GM12878 (cell line): ENCODE data around the gene RPS23. TPM values are rescaled to one million over a fixed set of nuclear protein-coding genes. Genes with fewer than 3 reads are reported as not detected.

Experiments used
- ATAC-seq: fragments of 200-7000 bp; cut with Tn5 transposase; 3 replicates; pipeline ENCODE4 v1.9.1; 2020; ENCODE audit warnings: mild to moderate bottlenecking, moderate library complexity
- BruUV-seq: library from RNA; stranded (reverse); fragments of 400-500 nt; replicated peaks from 2 replicates; lab custom pipeline; 2021; lab: Mats Ljungman, UMichigan
- CTCF ChIA-PET: fragments of 300-600 bp; sonication (Branson Sonifier 250); formaldehyde crosslinking; extraction: SDS; loops from one replicate; lab custom pipeline; 2021; ENCODE audit warnings: inconsistent platforms; lab: Yijun Ruan, JAX
- POLR2A ChIA-PET: fragments of 350-600 bp; formaldehyde crosslinking; extraction: SDS; loops from one replicate; lab custom pipeline; 2021; ENCODE audit warnings: inconsistent platforms; lab: Charles Lee
- RAD21 ChIA-PET: fragments of 300-600 bp; sonication (Branson Sonifier 250); formaldehyde crosslinking; loops from one replicate; lab custom pipeline; 2023; ENCODE audit warnings: antibody characterized with exemption; ENCODE audit not compliant: unreplicated experiment; lab: Charles Lee
- SMC1A ChIA-PET: fragments of 300-600 bp; sonication (Branson Sonifier 250); formaldehyde crosslinking; loops from one replicate; lab custom pipeline; 2023; ENCODE audit not compliant: unreplicated experiment, uncharacterized antibody; lab: Charles Lee
- DNase-seq: peaks from one replicate; pipeline ENCODE4 v3.0.0-alpha.2; 2011; ENCODE audit warnings: low read depth, low spot score
- FAIRE-seq: peaks from 3 replicates; lab custom pipeline; 2011; peaks lifted over from hg19 to GRCh38; lab: Jason Lieb, UNC
- H2AFZ ChIP-seq: 2 replicates; pipeline ENCODE4 v1.6.0; 2011; ENCODE audit warnings: low read depth, low read length, control low read depth; ENCODE audit not compliant: control insufficient read depth
- H3K27ac ChIP-seq: 2 replicates; pipeline ENCODE4 v1.5.1; 2011; ENCODE audit warnings: control low read depth; ENCODE audit not compliant: control insufficient read depth, insufficient read depth
- H3K27me3 ChIP-seq, 2 experiments: replicated peaks in 1 of 2; 2 replicates each; pipeline versions ENCODE4 v1.6.0 to v1.6.1; 2011; ENCODE audit warnings: low read length in 1 of 2; ENCODE audit not compliant: control insufficient read depth in 2 of 2, insufficient read depth in 2 of 2
- H3K36me3 ChIP-seq, 2 experiments: 2 replicates each; pipeline ENCODE4 v1.5.1; 2011; ENCODE audit warnings: low read length in 1 of 2; ENCODE audit not compliant: control insufficient read depth in 2 of 2, insufficient read depth in 2 of 2
- H3K4me1 ChIP-seq: 2 replicates; pipeline ENCODE4 v1.6.1; 2011; ENCODE audit warnings: mild to moderate bottlenecking, low read length, moderate library complexity, mixed read lengths; ENCODE audit not compliant: control insufficient read depth, insufficient read depth
- H3K4me2 ChIP-seq: 2 replicates; pipeline ENCODE4 v1.6.0; 2011; ENCODE audit warnings: control low read depth; ENCODE audit not compliant: control insufficient read depth, insufficient read depth
- H3K4me3 ChIP-seq: fragments of 200-600 bp; sonication (generic); 2 replicates; pipeline ENCODE4 v1.5.1; 2016
- H3K79me2 ChIP-seq: 2 replicates; pipeline ENCODE4 v1.6.0; 2011; ENCODE audit warnings: low read length; ENCODE audit not compliant: control insufficient read depth, insufficient read depth
- H3K9ac ChIP-seq: 2 replicates; pipeline ENCODE4 v1.8.0; 2011; ENCODE audit warnings: low read length, control low read depth, mixed read lengths; ENCODE audit not compliant: control insufficient read depth, insufficient read depth
- H3K9me3 ChIP-seq: replicated peaks from 3 replicates; pipeline ENCODE4 v1.5.1; 2011; ENCODE audit warnings: mild to moderate bottlenecking, low read length; ENCODE audit not compliant: control insufficient read depth, insufficient read depth
- H4K20me1 ChIP-seq: 2 replicates; pipeline ENCODE4 v1.6.0; 2011; ENCODE audit not compliant: control insufficient read depth, insufficient read depth
- BRCA1 ChIP-seq: IDR thresholded peaks from 2 replicates; pipeline ENCODE4 v1.6.1; 2011; ENCODE audit warnings: low read depth, low read length, improper control_type of control experiment
- CHD1 ChIP-seq: IDR thresholded peaks from 2 replicates; pipeline ENCODE4 v1.6.1; 2012; ENCODE audit warnings: low read depth, low read length, improper control_type of control experiment
- HDAC6 ChIP-seq: fragments of 200-600 bp; sonication (generic); IDR thresholded peaks from one replicate; pipeline ENCODE4 v1.8.0; 2017; ENCODE audit warnings: antibody characterized with exemption; ENCODE audit not compliant: unreplicated experiment
- MTA2 ChIP-seq: fragments of 450-650 bp; IDR thresholded peaks from 2 replicates; pipeline ENCODE4 v1.6.1; 2016; ENCODE audit warnings: low read depth, mild to moderate bottlenecking, moderate library complexity
- PML ChIP-seq: IDR thresholded peaks from 2 replicates; pipeline ENCODE4 v1.6.1; 2012; ENCODE audit warnings: low read length, inconsistent platforms
- RELA ChIP-seq: fragments of 450-650 bp; IDR thresholded peaks from 2 replicates; pipeline ENCODE4 v1.8.0; 2014; ENCODE audit warnings: borderline replicate concordance; ENCODE audit not compliant: partially characterized antibody
- SUZ12 ChIP-seq: fragments of 200-600 bp; sonication (generic); IDR thresholded peaks from one replicate; pipeline ENCODE4 v1.6.1; 2018; ENCODE audit warnings: antibody characterized with exemption, mild to moderate bottlenecking; ENCODE audit not compliant: unreplicated experiment
- TBL1XR1 ChIP-seq: IDR thresholded peaks from 2 replicates; pipeline ENCODE4 v1.6.1; 2012; ENCODE audit warnings: low read depth, low read length, improper control_type of control experiment
- ZBED1 ChIP-seq: IDR thresholded peaks from 2 replicates; pipeline ENCODE4 v1.6.1; 2016; ENCODE audit warnings: borderline replicate concordance
- ZZZ3 ChIP-seq: IDR thresholded peaks from 2 replicates; pipeline ENCODE4 v1.6.1; 2011; ENCODE audit warnings: low read depth; ENCODE audit not compliant: control insufficient read depth, insufficient read length
- WGBS: methylation state at CpG from one replicate; pipeline ENCODE4 v1.1.6; 2016; ENCODE audit warnings: low lambda C conversion rate; ENCODE audit not compliant: insufficient replicate concordance, insufficient coverage; ENCODE audit errors: missing lambda C conversion rate; 5-methylcytosine and 5-hydroxymethylcytosine counted together
- in situ Hi-C: fragments of 300-500 bp; cut with MboI; formaldehyde crosslinking; loops from 9 replicates; pipeline ENCODE4 v1.14.3; 2018; ENCODE audit warnings: mixed read lengths
- intact Hi-C: fragments of 100-400 bp; cut with micrococcal nuclease; formaldehyde crosslinking; loops from one replicate; pipeline ENCODE4 v1.14.2; 2022; ENCODE audit not compliant: unreplicated experiment
- polyA plus RNA-seq, 11 experiments: library from polyadenylated mRNA; depleted of rRNA in 4 of 11; unstranded in 6 of 11; stranded (reverse) in 5 of 11; fragments of >200 nt; fragmentation: Nextera tagmentation in 4 of 11; fragmentation: Illumina TruSeq in 1 of 11; extraction: Ambion mirVana in 4 of 11; extraction: Trizol in 1 of 11; gene quantifications; 1 replicate in 1 of 11; 2 replicates in 10 of 11; pipeline versions ENCODE4 v1.2.1 to v1.2.3, GENCODE V29; 2011 to 2016; ENCODE audit warnings: inconsistent platforms in 2 of 11, missing spikeins in 2 of 11, low read depth in 1 of 11
- total RNA-seq, 4 experiments: library from RNA; depleted of rRNA in 3 of 4; stranded (reverse); fragments of >200 nt in 3 of 4; fragmentation: Illumina TruSeq in 1 of 4; extraction: Trizol in 1 of 4; gene quantifications; 2 replicates each; pipeline versions ENCODE4 v1.2.1 to v1.2.3, GENCODE V29; 2013 to 2021
- TF ChIP-seq, protein P1 (sequence below): fragments of 450-650 bp; formaldehyde crosslinking; IDR thresholded peaks from 2 replicates; pipeline ENCODE4 v1.4.0; 2020; ENCODE audit warnings: mild to moderate bottlenecking, moderate library complexity
- TF ChIP-seq, protein P2 (sequence below): IDR thresholded peaks from 2 replicates; pipeline ENCODE4 v1.6.1; 2011; ENCODE audit warnings: mild to moderate bottlenecking, low read depth, low read length, moderate library complexity; ENCODE audit not compliant: insufficient replicate concordance

Gene RPS23
- total and polyA plus RNA-seq, 10 of the 15 experiments (the other 5 are each of a cell fraction or from before 2014, with no cell fraction given), result 2,489 to 8,145 (median 5,256) TPM

DNA sequence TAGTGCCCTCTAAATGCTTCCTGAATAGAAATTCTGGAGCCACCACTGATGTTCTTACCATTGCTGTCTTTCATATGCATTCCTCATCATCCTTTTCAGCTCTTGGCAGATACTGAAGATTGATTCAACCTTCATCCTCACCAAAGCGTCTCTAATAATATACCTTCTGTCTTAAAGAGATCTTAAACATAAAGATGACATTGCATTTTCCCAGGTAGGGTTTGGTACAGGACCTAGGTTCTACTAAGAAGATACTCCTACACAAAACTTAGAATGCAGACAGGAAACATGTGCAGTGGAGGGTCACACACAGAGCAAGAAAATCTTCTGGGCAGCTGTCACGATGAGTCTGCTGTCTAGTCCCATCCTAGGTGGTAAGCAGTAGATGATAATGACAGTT, 41.0 kb upstream of the RPS23 start (continued):
- TF ChIP-seq, protein P1, sequence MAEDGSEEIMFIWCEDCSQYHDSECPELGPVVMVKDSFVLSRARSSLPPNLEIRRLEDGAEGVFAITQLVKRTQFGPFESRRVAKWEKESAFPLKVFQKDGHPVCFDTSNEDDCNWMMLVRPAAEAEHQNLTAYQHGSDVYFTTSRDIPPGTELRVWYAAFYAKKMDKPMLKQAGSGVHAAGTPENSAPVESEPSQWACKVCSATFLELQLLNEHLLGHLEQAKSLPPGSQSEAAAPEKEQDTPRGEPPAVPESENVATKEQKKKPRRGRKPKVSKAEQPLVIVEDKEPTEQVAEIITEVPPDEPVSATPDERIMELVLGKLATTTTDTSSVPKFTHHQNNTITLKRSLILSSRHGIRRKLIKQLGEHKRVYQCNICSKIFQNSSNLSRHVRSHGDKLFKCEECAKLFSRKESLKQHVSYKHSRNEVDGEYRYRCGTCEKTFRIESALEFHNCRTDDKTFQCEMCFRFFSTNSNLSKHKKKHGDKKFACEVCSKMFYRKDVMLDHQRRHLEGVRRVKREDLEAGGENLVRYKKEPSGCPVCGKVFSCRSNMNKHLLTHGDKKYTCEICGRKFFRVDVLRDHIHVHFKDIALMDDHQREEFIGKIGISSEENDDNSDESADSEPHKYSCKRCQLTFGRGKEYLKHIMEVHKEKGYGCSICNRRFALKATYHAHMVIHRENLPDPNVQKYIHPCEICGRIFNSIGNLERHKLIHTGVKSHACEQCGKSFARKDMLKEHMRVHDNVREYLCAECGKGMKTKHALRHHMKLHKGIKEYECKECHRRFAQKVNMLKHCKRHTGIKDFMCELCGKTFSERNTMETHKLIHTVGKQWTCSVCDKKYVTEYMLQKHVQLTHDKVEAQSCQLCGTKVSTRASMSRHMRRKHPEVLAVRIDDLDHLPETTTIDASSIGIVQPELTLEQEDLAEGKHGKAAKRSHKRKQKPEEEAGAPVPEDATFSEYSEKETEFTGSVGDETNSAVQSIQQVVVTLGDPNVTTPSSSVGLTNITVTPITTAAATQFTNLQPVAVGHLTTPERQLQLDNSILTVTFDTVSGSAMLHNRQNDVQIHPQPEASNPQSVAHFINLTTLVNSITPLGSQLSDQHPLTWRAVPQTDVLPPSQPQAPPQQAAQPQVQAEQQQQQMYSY (CRISPR knock-in tag), result no peak
- TF ChIP-seq ZZZ3 (no peak), PML (no peak)

DNA sequence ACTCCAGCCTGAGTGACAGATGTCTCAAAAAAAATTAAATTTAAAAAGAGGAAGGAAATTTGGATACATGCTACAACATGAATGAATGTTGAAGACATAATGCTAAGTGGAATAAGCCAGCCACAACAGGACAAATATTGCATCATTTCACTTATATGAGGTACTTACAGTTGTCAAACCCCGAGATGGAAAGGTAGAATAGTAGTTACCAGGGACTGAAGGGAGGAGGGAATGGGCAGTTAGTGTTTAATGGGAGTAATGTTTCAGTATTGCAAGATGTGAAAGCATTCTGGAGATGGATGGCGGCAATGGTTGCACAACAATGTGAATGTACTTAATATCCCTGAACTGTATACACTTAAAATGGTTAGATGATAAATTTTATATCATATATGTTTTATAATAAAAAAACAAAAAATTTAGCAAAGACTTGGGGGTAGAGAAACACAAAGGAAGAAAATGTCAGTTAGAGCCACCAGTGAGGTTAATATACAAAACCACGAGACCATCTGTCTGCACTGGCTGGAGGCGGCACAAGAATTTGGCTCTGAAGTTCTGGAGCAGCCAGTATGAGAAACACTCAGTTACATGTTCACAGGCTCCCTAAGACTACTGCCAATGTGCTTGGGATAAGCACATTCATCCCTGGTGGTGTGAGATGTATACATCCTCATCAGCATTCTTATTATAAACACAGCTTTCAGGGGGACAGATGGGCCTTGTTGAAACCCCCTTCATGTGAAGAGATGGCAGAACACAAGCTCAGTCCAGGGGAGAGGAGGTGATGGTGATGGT, 37.0 kb upstream of the RPS23 start:
- Histone ChIP-seq H3K9me3 (no peaks in the 10 kb centered on the region), H3K79me2 (no peaks in the 10 kb centered on the region), H3K27me3 (no peaks in the 10 kb centered on the region), H3K36me3 (no peaks in the 10 kb centered on the region), H3K27ac (no peak overlapping the region), H3K9ac (no peak overlapping the region), H4K20me1 (no peaks in the 10 kb centered on the region), H3K4me2 (no peak overlapping the region), H2AFZ (no peak overlapping the region), H3K4me3 (no peak overlapping the region), H3K4me1 (no peaks in the 10 kb centered on the region)
- 93% methylated on average over 4 of the region's 4 CpGs for WGBS
- FAIRE-seq (no peak), DNase-seq (no peak), ATAC-seq (no peak)
- intact Hi-C loops (no loop called here), in situ Hi-C loops (no loop called here)
- CTCF ChIA-PET, result interaction anchor here (0.9 to 1.0 kb wide), 2 partner anchors 11 to 38 kb away, joined by 3 to 4 read pairs; no protein-coding TSS in a partner anchor
- POLR2A ChIA-PET, result no interaction called here
- RAD21 ChIA-PET, result no interaction called here
- SMC1A ChIA-PET, result no interaction called here
- no TSS peak for BruUV-seq
- no peak for TF ChIP-seq CHD1
- TF ChIP-seq BRCA1, result no peak
- TF ChIP-seq SUZ12, result no peak
- TF ChIP-seq MTA2, result no peak
- no peak for TF ChIP-seq RELA
- TF ChIP-seq TBL1XR1, result no peak
- TF ChIP-seq HDAC6, result no peak
- TF ChIP-seq, protein P2, sequence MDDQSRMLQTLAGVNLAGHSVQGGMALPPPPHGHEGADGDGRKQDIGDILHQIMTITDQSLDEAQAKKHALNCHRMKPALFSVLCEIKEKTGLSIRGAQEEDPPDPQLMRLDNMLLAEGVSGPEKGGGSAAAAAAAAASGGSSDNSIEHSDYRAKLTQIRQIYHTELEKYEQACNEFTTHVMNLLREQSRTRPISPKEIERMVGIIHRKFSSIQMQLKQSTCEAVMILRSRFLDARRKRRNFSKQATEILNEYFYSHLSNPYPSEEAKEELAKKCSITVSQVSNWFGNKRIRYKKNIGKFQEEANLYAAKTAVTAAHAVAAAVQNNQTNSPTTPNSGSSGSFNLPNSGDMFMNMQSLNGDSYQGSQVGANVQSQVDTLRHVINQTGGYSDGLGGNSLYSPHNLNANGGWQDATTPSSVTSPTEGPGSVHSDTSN, result no peak
- no peak for TF ChIP-seq ZBED1
